Activated CD8-positive, alpha-beta memory T cell treated with anti-CD3 and anti-CD28 coated beads, Interleukin-2, amount 50 U/mL, for 1 hour (primary cell): Measurements from ENCODE around the gene FIGNL2.
"Not testable (repeated sequence)": the region's sequence is repeated elsewhere in the genome, so short reads cannot be mapped to it uniquely, and the experiment has no call there.

ENCODE experiments used
- DNase-seq: peaks from one replicate; pipeline ENCODE4 v3.0.0-alpha.2; 2020; ENCODE audit errors: extremely low read depth

The FIGNL2 gene

GRCh38 chr12:51836041-51836826 is 12.3 kb downstream of the FIGNL2 start:
- no peak for DNase-seq

DNA sequence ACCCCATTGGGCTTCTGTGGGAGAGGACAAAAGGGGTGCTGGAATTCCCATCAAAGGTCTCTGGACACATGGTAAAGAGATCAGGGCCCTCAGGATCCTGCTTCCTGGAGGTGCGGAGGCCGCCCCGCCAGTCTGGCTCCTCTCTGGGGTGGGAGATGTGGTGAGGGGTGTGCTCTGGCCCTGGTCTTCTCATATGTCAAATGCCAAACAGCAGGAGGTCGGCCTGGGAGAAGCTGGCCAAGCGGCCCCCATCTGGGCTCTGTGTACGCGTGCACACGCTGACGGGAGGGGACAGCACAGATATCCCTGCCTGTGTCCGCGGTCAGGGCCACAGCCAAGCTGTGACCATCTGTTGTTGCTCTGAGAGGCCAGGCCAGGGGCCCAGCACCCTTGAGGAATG is 14.1 kb downstream of the FIGNL2 start:
- no peak for DNase-seq

DNA sequence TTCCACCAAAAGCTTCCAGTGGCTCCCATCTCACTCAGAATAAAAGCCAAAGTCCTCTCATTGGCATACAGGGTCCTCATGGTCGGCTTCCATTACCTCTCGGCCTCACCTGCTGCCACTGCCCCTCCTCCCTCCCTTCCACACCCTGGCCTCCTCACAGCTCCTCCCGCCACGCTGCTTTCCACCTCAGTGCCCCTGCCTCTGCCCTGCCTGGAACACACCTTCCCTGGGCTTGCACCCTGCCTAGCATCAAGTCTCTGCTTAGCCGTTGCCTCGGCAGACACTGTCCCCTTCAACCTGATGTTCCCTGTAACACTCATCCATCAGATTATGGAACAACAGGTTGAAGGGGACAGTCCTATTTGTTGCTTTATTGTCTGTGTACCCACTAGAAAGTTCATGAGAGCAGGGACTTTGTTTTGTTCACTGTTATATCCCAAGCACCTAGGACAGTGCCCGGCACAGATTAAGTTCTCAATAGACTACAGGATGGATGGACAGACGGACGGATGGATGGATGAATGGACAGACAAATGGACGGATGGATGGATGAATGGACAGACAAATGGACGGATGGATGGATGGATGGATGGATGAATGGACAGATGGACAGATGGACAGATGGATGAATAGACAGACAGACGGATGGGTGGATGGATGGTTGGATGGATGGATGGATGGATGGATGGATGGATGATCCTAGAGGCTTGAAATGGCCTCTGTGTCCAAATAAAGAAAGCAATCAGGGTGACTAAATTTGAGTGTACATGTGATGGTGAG is 14.9 kb downstream of the FIGNL2 start:
- no peak for DNase-seq

- no peak for DNase-seq
Measured at GRCh38 chr12:51832354-51833107, 16.0 kb downstream of the FIGNL2 start.

DNA sequence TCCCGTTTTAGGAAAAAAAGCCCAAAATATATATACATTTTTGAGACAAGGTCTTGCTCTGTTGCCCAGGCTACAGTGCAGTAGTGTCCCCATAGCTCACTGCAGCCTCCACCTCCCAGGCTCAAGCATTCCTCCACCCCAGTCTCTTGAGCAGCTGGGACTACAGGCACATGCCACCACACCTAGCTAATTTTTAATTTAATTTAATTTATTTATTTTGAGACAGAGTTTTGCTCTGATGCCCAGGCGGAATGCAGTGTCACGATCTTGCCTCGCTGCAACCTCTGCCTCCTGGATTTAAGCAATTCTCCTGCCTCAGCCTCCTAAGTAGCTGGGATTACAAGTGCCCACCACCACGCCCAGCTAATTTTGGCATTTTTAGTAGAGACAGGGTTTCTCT is 16.7 kb downstream of the FIGNL2 start:
- not testable (repeated sequence) for DNase-seq

DNA sequence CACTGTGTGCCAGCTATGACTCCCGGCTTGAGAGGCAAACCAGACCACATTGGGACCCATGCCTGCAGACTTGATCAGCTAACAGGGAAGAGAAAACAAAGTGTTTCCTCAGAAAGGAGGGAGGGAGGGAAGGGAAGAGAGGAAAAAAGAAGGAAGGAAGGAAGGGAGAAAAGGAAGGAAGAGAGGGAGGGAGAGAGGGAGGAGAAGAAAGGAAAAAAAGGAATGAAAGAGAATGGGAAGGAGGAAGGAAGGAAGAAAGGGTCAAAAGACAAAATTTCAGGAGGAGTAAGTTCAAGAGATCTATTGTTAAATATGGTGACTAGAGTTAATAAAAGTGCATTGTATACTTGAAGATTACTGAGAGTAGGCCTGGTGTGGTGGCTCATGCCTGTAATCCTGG is 18.9 kb downstream of the FIGNL2 start:
- DNase-seq, result no peak

DNA sequence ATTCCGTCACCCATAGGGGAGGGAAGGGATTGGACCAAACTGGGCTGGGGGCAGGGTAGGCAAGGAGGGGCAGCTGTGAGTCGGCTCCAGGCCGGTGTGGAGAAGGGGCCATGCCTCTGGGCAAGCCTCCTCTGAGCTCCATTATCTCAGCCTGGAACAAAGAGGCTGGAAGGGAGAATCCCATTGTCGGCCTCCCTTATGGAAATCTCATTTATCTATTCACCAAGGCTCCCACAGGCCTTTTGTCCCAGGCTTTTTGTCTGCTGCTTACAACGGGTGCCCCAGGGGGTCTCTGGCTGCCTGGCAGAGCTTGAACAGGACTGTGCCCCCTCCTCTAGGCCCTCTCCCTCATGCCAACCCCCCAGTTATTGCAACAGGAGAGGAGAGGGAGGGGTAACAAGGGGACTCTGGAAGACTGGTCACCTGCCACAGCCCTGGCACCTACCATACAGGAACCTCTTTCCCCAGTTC is 19.5 kb downstream of the FIGNL2 start:
- no peak for DNase-seq

DNA sequence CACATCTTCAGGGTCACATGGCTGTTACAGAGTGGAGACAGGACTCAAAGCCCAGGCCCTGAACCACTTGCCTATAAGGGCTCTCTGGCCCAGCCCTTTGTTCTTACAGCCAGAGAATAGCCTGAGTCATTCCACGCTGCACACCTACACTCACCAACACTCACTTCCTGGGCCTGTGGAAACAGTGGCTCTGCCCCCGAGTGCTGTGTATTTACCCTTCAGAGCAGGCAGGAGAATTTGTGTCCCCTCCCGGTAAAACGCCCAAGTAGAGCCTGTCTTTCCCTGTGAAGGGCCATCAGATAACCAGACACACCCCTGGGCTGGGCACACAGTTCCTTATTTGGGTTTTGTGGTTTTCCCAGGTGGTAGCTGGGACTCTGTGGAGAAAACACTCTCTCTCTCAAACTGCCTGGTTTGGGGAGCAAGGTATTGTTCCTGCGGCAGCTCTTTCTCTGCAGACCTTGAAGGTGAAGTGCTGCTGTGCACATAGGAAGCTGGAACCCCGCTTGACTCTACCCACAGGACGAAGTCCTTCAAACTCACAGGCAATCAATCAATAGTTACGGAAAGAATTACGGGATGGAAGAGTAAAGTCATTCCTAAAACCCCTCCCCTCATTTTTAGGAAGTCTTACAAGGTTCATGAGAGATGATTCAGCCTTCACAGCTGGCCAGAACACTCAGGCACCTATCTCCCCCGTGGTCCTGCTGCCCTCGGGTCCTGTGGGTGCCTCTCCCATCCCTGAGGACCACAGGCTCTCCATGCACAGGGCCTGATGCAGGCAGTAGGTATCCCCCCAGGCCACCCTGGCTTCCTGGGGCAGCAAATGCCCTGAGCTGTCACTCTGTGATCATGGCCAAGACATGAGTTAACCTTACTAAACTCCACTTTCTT is 20.3 kb downstream of the FIGNL2 start:
- DNase-seq, result no peak

DNA sequence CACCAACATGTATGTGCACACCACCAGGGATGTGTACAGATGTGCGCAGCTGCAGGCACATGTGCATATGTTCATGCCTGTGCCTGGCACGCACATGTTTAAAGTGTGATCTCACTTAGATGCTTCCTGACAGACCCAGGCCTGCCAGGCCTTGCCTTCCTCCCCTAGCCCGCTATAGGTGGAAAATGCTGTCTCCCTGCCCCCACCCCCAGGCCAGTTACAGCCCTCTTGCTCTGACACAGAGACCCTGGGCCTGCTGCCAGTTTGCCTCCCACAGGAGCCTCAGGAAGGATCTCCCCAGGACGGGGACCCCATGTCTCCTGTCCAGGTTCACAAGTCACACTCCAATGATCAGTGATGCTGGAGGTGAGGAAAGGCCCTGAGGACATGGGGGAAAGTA is 21.6 kb downstream of the FIGNL2 start:
- no peak for DNase-seq

- no peak for DNase-seq
Measured at GRCh38 chr12:51825216-51825615, 23.3 kb downstream of the FIGNL2 start.

- no peak for DNase-seq
Measured at GRCh38 chr12:51823875-51824565, 24.5 kb downstream of the FIGNL2 start.

DNA sequence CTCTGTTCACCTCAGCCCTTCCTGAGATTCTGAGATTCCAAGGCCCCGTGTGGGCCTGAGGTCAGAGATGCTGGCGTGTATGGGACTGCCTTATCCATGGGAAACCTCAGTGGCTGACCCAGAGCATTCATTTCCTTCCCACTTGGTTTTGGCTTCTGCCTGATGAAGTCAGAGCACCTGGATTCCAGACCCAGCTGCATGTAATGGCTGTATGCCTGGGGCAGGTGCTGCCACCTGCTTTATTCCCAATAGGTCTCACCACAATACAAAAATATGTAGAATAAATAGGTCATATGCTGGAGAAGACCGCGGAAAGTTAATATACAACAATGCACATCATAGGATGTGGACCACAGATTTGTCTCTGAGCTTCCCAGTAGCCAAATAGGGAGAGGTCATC is 25.6 kb downstream of the FIGNL2 start:
- no peak for DNase-seq

DNA sequence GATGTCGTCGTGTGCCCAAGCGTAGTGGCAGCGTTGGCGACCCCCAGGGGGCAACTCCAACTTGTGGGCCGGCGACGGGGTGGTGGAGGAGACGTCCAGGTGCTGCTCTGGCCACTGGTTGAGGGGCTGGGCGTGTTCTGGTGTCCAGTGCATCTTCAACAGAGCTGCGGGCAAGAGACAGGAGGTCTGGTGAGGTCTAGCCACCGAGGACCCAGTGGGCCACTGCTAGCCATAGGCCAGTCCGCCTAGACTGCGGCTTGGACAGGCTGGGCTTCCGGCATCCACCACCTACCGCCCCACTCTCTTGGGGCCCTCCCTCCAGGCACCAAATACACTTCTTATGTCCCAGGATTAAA is 26.3 kb downstream of the FIGNL2 start:
- DNase-seq, result no peak

- DNase-seq, result no peak
Measured at GRCh38 chr12:51821440-51822260, 26.9 kb downstream of the FIGNL2 start.

- DNase-seq, result peak; percentile 58
Measured at GRCh38 chr12:51820526-51821439, 27.7 kb downstream of the FIGNL2 start.

GRCh38 chr12:51819736-51820525 is 28.6 kb downstream of the FIGNL2 start:
- no peak for DNase-seq

GRCh38 chr12:51818566-51819300 is 29.8 kb downstream of the FIGNL2 start:
- no peak for DNase-seq
